Measurements from ENCODE around the gene ACACA. TPM values are rescaled to one million over a fixed set of nuclear protein-coding genes. Genes with fewer than 3 reads are reported as not detected.
A peak's percentile ranks its signal among the peaks of the same experiment; 100 is the strongest.

ACACA gene
- total RNA-seq, 1 donor from 2014 or later, result 41.2 TPM

DNA sequence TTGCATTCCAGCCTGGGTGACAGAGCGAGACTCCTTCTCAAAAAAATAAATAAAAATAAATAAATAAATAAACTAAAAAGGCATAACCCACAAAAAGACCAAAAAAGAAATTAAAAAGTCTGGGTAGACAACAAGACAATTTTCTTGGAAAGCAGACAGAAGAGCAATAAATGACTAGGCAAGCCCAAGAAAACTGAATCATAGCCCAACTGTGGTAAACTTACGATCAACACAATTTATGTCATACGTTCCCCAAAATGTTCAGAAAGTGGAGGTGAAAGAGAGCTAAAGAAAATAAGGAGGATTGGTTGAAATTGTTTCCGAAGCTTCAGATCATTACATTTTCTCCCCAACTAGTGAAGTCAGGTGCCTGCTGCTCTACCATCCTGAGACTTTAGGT, 62.1 kb downstream of the ACACA start:
- DNase-seq (ENCODE audit: low read depth in 2 of 2), result no peak

DNA sequence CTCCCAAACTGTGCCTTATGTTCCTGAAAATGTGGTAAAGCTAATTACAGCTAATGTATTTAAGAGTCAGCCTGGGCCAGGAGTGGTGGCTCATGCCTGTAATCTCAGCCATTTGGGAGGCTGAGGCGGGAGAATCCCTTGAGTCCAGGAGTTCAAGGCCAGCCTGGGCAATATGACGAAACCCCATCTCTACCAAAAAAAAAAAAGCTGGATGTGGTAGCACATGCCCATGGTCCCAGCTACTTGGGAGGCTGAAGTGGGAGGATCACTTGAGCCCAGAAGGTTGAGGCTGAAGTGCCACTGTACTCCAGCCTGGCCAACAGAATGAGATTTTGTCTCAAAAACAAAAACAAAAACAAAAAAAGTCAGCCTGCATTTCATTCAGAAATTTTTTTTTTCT, 64.0 kb downstream of the ACACA start:
- DNase-seq (ENCODE audit: low read depth in 2 of 2), result no peak

DNA sequence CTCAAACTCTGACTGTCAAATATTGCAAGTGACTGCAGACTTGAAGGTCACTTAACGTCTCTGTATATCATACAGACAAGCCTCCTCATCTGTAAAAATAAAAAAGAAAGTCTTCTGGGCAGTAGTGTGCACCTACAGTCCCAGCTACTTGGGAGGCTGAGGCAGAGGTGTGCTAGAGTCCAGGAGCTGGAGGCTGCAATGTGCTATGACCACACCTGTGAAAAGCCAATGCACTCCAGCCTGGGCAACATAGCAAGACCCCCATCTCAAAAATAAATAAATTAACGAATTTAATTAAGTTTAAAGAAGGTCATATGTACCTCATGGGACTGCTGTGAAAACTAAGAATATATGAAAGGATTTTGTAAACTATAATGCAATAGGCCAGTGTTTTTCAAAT, 65.8 kb downstream of the ACACA start:
- DNase-seq (ENCODE audit: low read depth in 2 of 2), result no peak

GRCh38 chr17:37339321-37339720, 67.3 kb downstream of the ACACA start:
- DNase-seq (ENCODE audit: low read depth in 2 of 2), result peak; percentile 18 to 41

- DNase-seq (ENCODE audit: low read depth in 2 of 2), result no peak
These were observed 67.8 kb downstream of the ACACA start for GRCh38 chr17:37338847-37339246.

- no peak for DNase-seq (ENCODE audit: low read depth in 2 of 2)
These were observed 79.1 kb downstream of the ACACA start for GRCh38 chr17:37327341-37328090.

GRCh38 chr17:37322826-37323561, 83.6 kb downstream of the ACACA start:
- DNase-seq (ENCODE audit: low read depth in 2 of 2), result no peak

- no peak for DNase-seq (ENCODE audit: low read depth in 2 of 2)
These were observed 84.5 kb downstream of the ACACA start for GRCh38 chr17:37322106-37322505.

DNA sequence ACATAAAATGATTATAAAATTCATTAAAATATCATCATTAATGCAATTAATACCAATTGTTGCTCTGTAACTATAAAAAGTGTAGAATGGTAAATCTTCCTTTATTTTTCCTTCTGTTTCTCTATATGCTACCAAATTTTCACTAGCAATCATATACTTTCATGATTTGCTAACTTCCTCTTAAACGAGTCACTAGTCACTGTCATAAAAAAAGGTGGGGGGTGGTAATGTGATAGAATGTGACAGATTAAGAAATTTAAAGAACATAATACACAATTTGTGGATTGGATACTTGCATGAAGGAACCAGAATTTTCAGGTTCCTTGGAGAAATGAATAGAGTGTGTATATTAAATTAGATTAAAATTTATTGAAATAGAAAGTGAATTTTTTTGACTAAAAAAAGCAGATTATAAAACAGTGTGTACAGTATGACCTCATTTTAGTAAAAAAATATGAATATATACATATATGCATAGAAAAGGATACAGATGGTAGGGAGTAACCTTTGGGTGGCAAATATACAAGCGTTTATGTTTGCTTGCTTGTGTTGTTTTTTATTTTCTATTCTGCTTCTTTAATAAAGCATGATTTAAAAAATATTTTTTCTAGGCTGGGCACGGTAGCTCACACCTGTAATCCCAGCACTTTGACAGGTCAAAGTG, 87.6 kb downstream of the ACACA start:
- no peak for DNase-seq (ENCODE audit: low read depth in 2 of 2)

DNA sequence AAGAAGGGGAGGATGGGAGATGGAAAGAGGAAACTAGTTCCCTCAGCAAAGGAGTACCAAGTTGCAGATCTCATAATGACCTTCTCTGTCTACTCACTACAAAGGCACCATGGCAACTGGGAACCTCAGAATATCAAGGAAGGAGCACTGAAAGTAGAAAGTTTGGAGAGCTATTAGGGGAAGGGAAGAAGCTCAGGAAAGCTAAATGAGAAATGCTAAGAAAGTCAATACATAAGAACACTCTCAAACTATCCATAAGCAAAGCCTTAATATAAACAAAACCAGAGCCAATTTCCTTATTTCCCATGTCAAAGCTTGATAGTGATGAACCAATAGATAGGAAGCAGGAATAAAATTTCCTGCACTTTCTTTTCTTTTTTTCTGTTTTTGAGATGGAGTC, 88.8 kb downstream of the ACACA start:
- DNase-seq (ENCODE audit: low read depth in 2 of 2), result no peak

DNA sequence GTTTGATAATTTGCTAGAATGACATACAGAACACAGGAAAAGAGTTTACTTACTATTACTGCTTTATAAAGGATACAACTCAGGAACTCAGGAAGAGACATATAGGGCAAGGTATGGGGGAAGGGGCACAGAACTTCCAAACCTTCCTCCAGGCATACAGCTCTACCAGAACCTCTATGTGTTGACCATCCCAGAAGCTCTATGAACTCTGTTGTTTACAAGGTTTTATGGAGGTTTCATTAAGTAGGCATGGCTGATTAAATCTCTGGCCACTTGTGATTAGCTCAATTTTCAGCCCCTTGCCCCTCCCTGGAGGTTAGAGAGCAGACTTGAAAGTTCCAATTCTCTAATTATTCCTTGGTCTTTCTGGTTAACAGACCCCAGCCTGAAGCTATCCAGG, 91.0 kb downstream of the ACACA start:
- DNase-seq (ENCODE audit: low read depth in 2 of 2), result no peak

GRCh38 chr17:37312137-37312923, 94.3 kb downstream of the ACACA start:
- DNase-seq (ENCODE audit: low read depth in 2 of 2), result peak; percentile 9 to 73

DNA sequence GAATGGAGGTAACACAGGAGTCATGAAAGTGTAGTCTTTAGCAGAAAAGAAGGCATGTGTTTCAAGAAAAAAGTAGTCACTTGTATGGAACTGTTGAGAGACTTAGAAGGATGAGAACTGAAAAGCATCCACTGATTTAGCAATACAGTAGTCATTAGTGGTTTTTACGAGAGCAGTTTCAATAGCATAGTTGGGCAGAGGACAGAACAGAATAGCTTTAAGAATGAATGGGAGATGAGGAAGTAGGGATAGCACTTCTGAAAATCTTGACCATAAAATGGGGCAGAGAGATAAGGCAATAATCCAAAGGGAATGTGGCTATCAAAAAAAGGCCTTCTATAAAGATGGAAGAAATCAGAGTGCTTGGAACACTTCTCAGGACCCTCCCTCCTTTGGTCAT, 95.7 kb downstream of the ACACA start:
- DNase-seq (ENCODE audit: low read depth in 2 of 2), result no peak

GRCh38 chr17:37309051-37309450, 97.6 kb downstream of the ACACA start:
- DNase-seq (ENCODE audit: low read depth in 2 of 2), result no peak

GRCh38 chr17:37305406-37305905, 101.2 kb downstream of the ACACA start:
- no peak for DNase-seq (ENCODE audit: low read depth in 2 of 2)

- no peak for DNase-seq (ENCODE audit: low read depth in 2 of 2)
These were observed 105.3 kb downstream of the ACACA start for GRCh38 chr17:37301288-37301687.

DNA sequence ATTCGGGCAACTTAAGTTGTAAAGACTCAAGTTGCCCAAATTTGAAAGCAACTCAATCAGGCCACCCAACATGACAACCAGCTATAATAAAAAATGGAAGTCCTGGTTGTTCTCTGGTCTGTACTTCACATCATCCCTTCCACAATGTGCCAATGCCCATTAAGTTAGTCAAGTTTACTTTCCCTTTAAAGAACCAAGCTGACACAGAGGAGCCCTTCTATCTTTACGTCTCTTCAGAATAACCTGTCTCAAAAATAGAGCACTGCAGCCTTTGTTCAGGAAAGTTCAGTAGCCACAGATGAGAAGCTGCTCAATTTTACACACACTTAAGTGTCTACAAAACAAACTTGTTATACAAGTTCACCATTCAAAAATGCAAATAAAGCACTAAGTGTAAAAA, 106.0 kb downstream of the ACACA start:
- no peak for DNase-seq (ENCODE audit: low read depth in 2 of 2)

- DNase-seq (ENCODE audit: low read depth in 2 of 2), result peak in 1 of 2 donors; percentile 14
These were observed 107.2 kb downstream of the ACACA start for GRCh38 chr17:37299257-37299980.

DNA sequence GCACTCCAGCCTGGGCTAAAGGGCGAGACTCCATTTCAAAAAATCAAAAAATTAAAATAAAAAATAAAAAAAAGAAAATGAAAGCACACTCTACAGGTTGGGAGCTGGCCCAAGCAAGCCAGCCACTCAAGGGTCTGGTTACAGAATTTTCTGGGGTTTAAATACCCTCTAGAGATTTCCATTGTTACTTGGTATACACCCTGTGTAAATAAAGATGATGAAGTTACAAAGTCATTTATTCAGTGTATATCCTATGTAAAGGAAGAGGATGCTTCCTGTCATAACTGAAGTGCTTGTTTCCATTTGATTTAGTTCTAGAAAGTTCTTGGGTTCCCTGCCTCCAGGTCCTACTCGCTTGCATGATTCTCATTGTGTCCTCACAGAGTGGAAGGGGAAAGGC, 110.7 kb downstream of the ACACA start:
- peak in 1 of 2 donors; percentile 14 for DNase-seq (ENCODE audit: low read depth in 2 of 2)

- DNase-seq (ENCODE audit: low read depth in 2 of 2), result no peak
These were observed 111.7 kb downstream of the ACACA start for GRCh38 chr17:37294888-37295287.

DNA sequence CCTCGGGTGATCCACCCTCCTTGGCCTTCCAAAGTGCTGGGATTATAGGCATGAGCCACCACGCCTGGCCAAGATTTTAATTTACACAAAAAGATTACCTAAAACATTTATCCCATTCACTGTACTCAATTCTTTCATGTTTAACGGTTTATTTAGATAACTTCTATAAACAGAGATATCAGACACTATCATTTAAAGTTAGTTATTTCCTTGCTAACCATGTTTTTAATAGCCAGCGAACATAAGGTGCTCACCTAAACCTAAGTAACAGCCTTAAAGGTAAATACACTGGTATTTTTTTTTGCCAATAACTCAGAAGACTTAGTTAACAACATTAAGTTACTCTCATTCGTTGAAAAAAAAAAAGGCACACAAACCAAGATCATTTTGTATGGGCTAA, 112.9 kb downstream of the ACACA start:
- no peak for DNase-seq (ENCODE audit: low read depth in 2 of 2)

Measured in dermis microvascular lymphatic vessel endothelial cell (primary cell).